MM.1S (cell line): ENCODE data around the gene NRN1L.

ENCODE experiments used
- DNase-seq: peaks from one replicate; pipeline ENCODE4 v3.0.0-alpha.2; 2015
- H2AFZ ChIP-seq: fragments of 300-600 bp; sonication (generic); 2 replicates; pipeline ENCODE4 v1.6.0; 2016; ENCODE audit warnings: antibody characterized with exemption, low read length
- H3F3A ChIP-seq: fragments of 300-600 bp; sonication (generic); 2 replicates; pipeline ENCODE4 v1.6.1; 2016; ENCODE audit warnings: mild to moderate bottlenecking, antibody characterized with exemption, low read length, moderate library complexity, mixed read lengths; ENCODE audit not compliant: insufficient read depth
- H3K27ac ChIP-seq: fragments of 300-600 bp; sonication (generic); 2 replicates; pipeline ENCODE4 v1.5.1; 2016; ENCODE audit warnings: mild to moderate bottlenecking, low read length
- H3K27me3 ChIP-seq: fragments of 300-600 bp; sonication (generic); replicated peaks from 2 replicates; pipeline ENCODE4 v1.6.0; 2016; ENCODE audit warnings: low read length; ENCODE audit not compliant: insufficient read depth
- H3K36me3 ChIP-seq: fragments of 300-600 bp; sonication (generic); replicated peaks from 2 replicates; pipeline ENCODE4 v1.6.1; 2016; ENCODE audit warnings: mild to moderate bottlenecking, low read length, mixed read lengths; ENCODE audit not compliant: insufficient read depth
- H3K4me1 ChIP-seq: fragments of 300-600 bp; sonication (generic); 2 replicates; pipeline ENCODE4 v1.6.1; 2016; ENCODE audit warnings: low read length, mixed read lengths
- H3K4me2 ChIP-seq: fragments of 300-600 bp; sonication (generic); 2 replicates; pipeline ENCODE4 v1.6.0; 2016; ENCODE audit warnings: low read depth, low read length
- H3K4me3 ChIP-seq: fragments of 300-600 bp; sonication (generic); 2 replicates; pipeline ENCODE4 v1.5.1; 2016; ENCODE audit warnings: low read length, mixed read lengths
- H3K79me2 ChIP-seq: fragments of 300-600 bp; sonication (generic); 2 replicates; pipeline ENCODE4 v1.6.1; 2016; ENCODE audit warnings: mixed run types, low read length, mixed read lengths
- H3K9ac ChIP-seq: fragments of 300-600 bp; sonication (generic); 2 replicates; pipeline ENCODE4 v1.6.1; 2016; ENCODE audit warnings: low read length, mixed read lengths
- H3K9me2 ChIP-seq: fragments of 300-600 bp; sonication (generic); replicated peaks from 2 replicates; pipeline ENCODE4 v1.6.1; 2016; ENCODE audit warnings: mild to moderate bottlenecking, low read length, mixed read lengths; ENCODE audit not compliant: insufficient read depth
- H3K9me3 ChIP-seq: fragments of 300-600 bp; sonication (generic); replicated peaks from 2 replicates; pipeline ENCODE4 v1.6.1; 2016; ENCODE audit warnings: mild to moderate bottlenecking, low read length, mixed read lengths; ENCODE audit not compliant: insufficient read depth
- H4K20me1 ChIP-seq: fragments of 300-600 bp; sonication (generic); 2 replicates; pipeline ENCODE4 v1.6.1; 2016; ENCODE audit warnings: mild to moderate bottlenecking, low read length, moderate library complexity, mixed read lengths; ENCODE audit not compliant: insufficient read depth
- EZH2 ChIP-seq: fragments of 300-600 bp; sonication (generic); optimal IDR thresholded peaks from 2 replicates; pipeline ENCODE3; 2017; ENCODE audit warnings: low read depth, mild to moderate bottlenecking, antibody characterized with exemption, low read length, mixed read lengths
- EZH2phosphoT487 ChIP-seq: fragments of 300-600 bp; sonication (generic); IDR thresholded peaks from 2 replicates; pipeline ENCODE4 v1.6.1; 2018; ENCODE audit warnings: antibody characterized with exemption, low read length
- TF ChIP-seq, protein P1 (sequence below): fragments of 300-600 bp; sonication (generic); IDR thresholded peaks from 2 replicates; pipeline ENCODE4 v1.5.1; 2016; ENCODE audit warnings: antibody characterized with exemption, low read length, mixed read lengths

NRN1L gene

DNA sequence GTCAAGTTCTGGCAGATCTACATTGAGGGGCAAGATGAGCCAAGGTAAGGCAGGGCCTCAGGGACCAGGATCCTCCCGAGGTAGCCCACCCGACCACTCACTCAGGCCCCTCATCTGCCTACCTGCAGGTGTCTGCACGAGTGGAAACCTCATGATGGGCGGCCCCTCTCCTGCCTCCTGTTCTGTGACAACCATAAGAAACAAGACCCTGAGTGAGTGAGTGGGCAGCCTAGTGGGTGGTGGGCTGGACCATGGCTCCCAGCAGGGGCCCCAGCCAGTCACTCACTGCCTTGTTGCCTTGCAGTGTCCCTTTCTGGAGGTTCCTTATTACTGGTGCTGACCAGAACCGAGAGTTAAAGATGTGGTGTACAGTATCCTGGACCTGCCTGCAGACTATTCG is 6.5 kb upstream of the NRN1L start:
- Histone ChIP-seq H3K36me3 (no peaks in the 10 kb centered on the region; the same call in none of the 2 replicates), H2AFZ (no peak overlapping the region), H3K27me3 (no peaks in the 10 kb centered on the region), H3K4me3 (no peak overlapping the region), H3K9ac (no peak overlapping the region), H3K27ac (no peak overlapping the region), H3K9me3 (no peaks in the 10 kb centered on the region), H3K79me2 (peaks cover 40% of the 10 kb centered on the region), H3K9me2 (no peaks in the 10 kb centered on the region), H3K4me1 (peaks cover 18% of the 10 kb centered on the region), H3K4me2 (no peak overlapping the region), H4K20me1 (no peaks in the 10 kb centered on the region), H3F3A (no peaks in the 10 kb centered on the region)
- no peak for TF ChIP-seq EZH2phosphoT487
- TF ChIP-seq EZH2: no peak
- TF ChIP-seq, protein P1, sequence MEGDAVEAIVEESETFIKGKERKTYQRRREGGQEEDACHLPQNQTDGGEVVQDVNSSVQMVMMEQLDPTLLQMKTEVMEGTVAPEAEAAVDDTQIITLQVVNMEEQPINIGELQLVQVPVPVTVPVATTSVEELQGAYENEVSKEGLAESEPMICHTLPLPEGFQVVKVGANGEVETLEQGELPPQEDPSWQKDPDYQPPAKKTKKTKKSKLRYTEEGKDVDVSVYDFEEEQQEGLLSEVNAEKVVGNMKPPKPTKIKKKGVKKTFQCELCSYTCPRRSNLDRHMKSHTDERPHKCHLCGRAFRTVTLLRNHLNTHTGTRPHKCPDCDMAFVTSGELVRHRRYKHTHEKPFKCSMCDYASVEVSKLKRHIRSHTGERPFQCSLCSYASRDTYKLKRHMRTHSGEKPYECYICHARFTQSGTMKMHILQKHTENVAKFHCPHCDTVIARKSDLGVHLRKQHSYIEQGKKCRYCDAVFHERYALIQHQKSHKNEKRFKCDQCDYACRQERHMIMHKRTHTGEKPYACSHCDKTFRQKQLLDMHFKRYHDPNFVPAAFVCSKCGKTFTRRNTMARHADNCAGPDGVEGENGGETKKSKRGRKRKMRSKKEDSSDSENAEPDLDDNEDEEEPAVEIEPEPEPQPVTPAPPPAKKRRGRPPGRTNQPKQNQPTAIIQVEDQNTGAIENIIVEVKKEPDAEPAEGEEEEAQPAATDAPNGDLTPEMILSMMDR: no peak
- no peak for DNase-seq

DNA sequence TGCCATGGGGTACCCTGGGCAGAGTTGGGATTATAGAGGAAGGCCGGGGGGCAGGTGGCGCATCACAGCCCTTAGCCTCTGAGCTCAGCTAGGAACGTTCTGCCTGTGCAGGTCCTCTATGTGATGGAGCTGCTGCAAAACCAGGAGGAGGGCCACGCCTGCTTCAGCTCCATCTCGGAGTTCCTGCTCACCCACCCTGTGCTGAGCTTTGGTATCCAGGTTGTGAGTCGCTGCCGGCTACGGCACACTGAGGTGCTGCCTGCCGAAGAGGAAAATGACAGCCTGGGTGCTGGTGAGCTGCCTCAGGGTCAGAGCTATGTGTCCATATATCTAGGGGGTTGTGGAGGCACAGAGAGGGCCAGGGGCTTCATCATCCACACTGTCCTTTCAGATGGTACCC is 5.8 kb upstream of the NRN1L start:
- no peak for TF ChIP-seq EZH2
- TF ChIP-seq, protein P1: no peak
- TF ChIP-seq EZH2phosphoT487: no peak
- no peak for DNase-seq
- no peaks in the 10 kb centered on the region; the same call in none of the 2 replicates for H3K36me3 ChIP-seq
- no peaks in the 10 kb centered on the region for H4K20me1 ChIP-seq
- no peak overlapping the region for H3K4me3 ChIP-seq
- H3K4me2 ChIP-seq: no peak overlapping the region
- H3K9ac ChIP-seq: no peak overlapping the region
- H2AFZ ChIP-seq: no peak overlapping the region
- no peaks in the 10 kb centered on the region for H3K9me2 ChIP-seq
- no peaks in the 10 kb centered on the region for H3K27me3 ChIP-seq
- peaks cover 17% of the 10 kb centered on the region for H3K4me1 ChIP-seq
- no peak overlapping the region for H3K27ac ChIP-seq
- H3K79me2 ChIP-seq: peaks cover 34% of the 10 kb centered on the region
- H3F3A ChIP-seq: no peaks in the 10 kb centered on the region
- H3K9me3 ChIP-seq: no peaks in the 10 kb centered on the region

DNA sequence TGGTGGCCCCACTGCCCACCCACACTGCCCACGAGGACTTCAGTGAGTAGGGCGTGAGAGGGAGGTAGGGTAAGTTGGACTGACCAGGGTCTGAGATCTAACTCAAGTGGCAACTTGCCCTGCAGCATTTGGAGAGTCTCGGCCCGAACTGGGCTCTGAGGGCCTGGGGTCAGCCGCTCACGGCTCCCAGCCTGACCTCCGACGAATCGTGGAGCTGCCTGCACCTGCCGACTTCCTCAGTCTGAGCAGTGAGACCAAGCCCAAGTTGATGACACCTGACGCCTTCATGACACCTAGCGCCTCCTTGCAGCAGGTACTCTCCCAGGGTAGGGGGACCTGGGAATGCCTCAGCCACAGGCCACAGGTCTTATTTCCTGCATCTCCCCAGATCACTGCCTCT is 5.2 kb upstream of the NRN1L start:
- Histone ChIP-seq H3K4me2 (no peak overlapping the region), H3K27me3 (no peaks in the 10 kb centered on the region), H3K36me3 (no peaks in the 10 kb centered on the region; the same call in none of the 2 replicates), H3F3A (no peaks in the 10 kb centered on the region), H4K20me1 (no peaks in the 10 kb centered on the region), H3K4me1 (peaks cover 11% of the 10 kb centered on the region; the same call in 1 of the 2 replicates), H3K27ac (no peak overlapping the region), H2AFZ (no peak overlapping the region), H3K79me2 (peaks cover 28% of the 10 kb centered on the region), H3K9me3 (no peaks in the 10 kb centered on the region), H3K9me2 (no peaks in the 10 kb centered on the region), H3K4me3 (no peak overlapping the region), H3K9ac (no peak overlapping the region)
- TF ChIP-seq EZH2phosphoT487 (no peak), EZH2 (no peak)
- TF ChIP-seq, protein P1: no peak
- no peak for DNase-seq
